GM18526 (cell line): ENCODE data around the gene THAP12.

Experiments used
- POLR2A ChIP-seq: IDR thresholded peaks from 3 replicates; pipeline ENCODE4 v1.6.1; 2011; ENCODE audit not compliant: insufficient read length; ENCODE audit errors: extremely low read depth

The THAP12 gene

DNA sequence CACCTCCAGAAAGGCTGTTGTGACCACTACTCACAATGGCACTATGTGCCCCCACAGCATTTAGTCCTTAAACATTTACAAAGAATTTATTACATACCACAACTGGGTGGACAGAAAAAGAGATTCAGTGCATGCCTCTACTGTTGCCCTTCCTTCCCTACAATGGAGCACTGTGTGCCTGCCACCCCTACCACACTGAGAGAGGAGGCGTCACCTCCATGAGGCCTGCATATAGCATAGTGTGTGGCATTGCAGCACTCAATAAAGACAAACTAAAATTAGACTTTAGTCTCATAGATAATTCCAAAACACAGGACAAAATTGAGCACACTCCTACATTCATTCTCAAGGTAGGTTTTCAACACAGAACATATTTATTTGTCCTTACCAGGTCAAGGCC is 25.8 kb downstream of the THAP12 start:
- TF ChIP-seq POLR2A, result no peak

DNA sequence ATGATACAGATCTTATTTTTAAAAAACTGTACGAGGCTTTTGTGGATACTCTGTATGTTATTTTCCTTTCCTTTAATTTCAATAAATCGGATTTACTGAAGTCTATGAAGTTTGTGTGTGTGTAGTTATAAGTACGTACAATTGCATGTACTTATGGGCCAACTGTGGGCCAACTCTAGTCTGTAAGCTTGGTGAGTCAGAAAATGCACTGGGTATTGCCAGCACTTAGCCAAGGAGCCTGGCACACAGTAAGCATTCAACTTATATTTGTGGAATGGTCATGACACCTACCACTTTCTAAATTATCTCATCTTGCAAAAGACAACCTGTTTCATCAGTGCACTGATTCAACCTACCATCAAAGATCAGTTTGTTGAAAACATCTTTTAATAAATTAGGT is 32.6 kb downstream of the THAP12 start:
- TF ChIP-seq POLR2A, result no peak

DNA sequence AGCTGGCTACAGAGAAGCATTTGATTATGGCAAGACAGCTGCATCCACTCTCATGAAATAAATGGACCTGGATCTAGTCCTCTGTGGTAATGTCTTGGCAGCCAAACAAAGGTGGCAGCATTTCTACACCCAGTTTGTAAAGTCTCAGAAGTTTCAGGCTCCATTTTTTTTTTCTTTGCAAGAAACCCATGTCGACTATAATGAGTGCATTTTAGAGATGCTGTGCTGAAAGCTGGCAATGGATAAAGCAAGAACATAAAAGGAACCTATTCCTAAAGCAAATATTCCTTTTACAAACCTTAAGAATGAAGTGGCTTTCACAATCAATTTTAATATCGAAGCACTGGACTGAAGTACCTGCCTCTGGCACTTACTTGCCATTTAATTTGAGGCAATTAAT is 33.5 kb downstream of the THAP12 start:
- no peak for TF ChIP-seq POLR2A

DNA sequence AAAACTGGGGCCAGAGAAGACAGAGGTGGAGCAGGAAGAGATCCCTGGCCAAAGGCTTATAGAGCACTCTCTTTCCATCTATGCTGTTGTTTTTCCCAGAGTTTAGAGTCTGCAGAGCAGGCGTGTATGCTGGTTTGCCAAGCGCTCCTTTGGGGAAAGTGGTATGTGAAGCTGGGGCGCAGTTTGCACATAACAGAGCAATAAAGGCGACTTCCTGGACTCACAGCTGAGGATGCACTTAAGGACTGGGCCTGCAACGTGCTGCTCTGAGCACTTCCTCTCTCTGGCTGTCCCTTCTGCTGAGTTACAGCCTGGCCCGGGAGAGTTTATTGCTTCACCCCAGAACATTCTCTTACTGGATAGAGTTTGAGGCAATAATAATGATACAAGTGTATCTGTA is 41.7 kb downstream of the THAP12 start:
- TF ChIP-seq POLR2A, result no peak

DNA sequence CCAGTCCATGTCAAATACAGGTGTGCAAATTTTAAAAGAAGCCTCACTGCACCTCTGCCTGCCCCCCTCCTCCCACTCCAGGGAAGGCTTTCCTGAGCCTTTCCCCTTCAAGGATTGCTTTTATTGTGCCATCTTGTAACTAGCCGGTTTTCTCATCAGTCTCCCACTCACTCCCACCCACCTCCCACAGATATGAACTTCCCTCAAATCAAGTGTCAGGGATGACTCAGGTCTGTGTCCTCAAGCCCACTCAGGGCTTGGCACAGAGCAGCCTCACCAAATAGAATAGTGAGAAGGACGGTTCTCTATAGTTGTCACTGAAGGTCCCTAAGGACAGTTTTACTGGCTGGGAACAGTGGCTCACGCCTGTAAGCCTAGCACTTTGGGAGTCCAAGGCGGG is 43.0 kb downstream of the THAP12 start:
- TF ChIP-seq POLR2A, result no peak

DNA sequence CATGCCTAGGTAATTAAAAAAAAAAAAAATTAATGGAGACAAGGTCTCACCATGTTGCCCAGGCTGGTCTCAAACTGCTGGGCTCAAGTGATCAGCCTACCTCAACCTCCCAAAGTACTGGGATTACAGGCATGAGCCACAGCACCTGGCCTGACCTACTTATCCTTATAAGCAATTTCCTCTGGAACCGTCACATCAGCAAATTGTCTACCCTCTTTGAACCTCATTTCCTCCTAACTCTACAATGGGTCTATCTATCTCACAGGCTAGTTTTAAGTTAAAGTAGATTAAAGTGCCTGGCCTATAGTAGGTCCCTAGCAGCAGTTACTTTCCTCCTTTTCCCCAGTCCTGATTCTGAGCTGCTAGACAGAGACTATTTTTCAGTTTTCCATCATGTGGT is 43.5 kb downstream of the THAP12 start:
- TF ChIP-seq POLR2A, result no peak

DNA sequence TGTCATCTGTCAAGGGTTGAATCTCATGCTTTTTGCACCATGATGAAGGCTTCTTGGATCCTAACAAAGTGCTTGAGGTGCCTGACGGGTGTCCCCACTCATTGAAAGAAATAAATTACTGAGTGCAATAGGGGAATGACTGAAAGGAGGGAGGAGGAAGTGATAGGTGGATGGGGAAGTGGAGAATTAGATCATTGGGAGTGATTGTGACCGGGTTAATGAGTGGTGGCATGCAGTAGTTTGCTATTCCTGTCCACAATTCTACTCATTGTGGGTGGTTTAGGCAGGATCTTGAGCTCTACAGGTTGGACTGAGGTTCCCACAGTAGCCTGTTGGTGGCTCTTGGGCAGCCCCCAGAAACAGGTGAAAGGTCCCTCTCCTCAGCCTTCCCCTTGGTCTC is 44.3 kb downstream of the THAP12 start:
- TF ChIP-seq POLR2A, result no peak

DNA sequence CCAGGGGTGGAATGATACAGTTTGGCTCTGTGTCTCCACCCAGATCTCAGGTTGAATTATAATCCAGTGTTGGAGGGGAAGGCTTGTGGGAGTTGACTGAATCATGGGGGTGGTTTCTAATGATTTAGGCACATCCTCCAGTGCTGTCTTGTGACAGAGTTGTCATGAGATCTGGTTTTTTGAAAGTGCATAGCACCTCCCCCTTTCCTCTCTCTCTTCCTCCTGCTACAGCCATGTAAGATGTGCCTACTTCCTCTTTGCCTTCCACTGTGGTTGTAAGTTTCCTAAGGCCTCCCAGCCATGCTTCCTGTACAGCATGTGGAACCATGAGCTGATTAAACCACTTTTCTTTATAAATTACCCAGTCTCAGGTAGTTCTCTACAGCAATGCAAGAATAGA is 45.1 kb downstream of the THAP12 start:
- TF ChIP-seq POLR2A, result no peak

DNA sequence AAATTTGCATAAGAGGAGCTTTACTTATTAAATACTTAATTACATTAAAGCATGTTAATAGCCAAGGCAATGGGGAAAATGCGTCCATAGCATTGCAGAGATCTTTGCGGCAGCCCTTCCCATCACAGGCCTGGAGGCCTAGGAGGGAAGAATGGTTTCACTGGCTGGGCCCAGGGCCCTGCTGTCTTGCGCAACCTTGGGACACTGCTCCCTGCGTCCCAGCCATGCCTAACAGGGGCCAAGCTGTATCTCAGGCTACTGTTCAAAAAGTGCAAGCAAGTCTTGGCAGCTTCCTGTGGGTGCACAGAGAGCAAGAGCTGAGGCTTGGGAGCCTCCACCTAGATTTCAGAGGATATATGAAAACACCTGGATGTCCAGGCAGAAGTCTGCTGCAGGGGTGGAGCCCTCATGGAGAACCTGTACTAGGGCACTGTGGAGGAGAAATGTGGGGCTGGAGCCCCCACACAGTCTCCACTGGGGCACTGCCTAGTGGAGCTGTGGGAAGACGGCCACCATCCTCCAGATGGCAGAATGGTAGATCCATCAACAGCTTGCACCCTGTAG is 46.0 kb downstream of the THAP12 start:
- no peak for TF ChIP-seq POLR2A

DNA sequence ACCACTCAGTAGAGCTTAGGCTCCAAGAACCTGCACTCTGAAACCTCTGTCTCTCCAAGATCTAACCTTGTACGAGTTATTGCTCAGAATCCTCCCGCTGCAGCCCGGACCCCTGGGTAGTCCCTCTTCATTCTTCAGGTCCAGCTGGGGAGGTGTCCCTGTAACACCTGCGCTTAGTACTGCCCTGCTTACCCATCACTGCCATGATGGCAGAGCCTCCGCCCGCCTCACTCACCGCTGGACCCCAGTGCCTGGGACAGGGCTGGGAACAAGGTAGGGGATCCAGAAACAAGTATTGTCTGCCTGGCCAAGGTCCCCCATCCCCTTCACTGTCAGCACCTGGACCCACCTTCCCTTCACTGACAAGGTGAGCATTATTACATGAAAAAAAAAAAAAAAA is 50.3 kb downstream of the THAP12 start:
- no peak for TF ChIP-seq POLR2A

DNA sequence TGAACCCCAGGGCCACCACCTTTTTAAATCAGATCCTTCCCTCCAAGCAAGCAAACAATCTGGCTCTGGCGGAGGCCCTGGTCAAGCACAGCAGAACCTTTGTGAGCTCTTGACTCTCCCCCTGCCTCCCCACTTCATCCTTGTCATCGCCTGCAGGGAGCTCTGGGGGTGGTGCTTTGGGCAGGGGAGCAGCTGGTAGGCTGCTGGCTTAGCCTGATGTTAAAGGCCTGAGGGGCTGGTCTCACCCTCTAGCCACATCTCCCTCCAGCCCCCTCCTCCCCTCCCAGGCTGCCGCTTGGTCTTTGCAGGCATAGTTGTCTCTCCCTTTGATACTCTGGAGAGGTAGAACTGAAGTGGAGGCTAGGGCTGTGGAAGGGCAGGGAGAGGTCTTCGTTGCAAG is 50.9 kb downstream of the THAP12 start:
- TF ChIP-seq POLR2A, result no peak

DNA sequence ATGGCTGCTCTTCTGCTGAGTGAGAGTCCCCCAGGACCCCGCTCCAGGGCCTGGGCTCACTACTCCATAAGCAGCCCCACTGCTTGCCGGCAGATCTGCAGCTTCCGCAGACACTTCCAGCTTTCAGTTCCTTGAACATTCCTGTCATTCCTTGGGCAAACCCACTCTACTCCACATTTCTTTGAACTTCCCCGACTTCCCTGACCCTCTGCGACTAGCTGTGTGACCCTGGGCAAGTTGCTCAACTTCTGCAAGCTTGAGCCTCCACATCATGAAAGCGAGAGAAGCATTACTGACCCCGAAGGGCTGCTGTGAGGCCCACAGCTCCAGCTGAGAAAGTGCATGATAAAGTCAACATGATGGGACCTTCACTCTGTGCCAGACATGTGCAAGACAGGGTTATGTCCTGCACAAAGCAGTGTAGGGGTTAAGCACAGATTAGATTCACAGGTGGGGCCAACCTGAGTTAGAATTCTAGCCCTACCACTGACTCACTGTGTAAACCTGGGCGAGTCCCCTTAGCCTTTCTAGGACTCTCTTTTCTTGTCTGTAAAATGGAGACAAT is 51.8 kb downstream of the THAP12 start:
- no peak for TF ChIP-seq POLR2A

DNA sequence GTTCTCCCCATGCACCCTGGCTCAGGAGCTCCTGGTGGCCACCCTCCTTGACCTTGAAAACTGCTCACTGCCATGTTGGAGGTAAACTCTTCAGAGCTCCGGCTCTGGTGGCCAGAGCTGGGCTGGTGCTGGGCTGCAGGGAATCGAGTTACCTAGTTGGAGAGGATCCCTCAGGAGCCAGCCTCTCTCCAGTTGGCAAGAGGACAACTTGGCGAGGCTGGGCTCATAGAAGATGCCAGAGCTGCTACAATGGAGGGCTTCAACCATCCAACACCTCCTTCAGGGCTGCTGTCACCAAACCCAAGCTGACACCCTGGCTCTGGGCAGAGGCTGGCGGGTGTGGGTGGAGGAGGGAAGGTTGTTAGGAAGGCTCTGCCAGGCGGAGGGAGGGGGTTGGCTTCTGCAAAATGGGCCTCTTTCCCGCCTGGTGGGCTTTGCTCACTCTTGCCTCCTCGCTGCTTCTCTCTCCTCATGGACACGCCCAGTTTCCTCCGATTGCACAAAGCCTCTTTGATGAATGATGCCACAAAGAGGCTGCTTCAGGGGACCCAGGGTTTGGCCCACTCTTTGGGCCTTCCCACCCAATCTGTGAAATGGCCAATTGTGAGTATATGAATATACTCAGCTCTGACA is 53.1 kb downstream of the THAP12 start:
- TF ChIP-seq POLR2A, result no peak

DNA sequence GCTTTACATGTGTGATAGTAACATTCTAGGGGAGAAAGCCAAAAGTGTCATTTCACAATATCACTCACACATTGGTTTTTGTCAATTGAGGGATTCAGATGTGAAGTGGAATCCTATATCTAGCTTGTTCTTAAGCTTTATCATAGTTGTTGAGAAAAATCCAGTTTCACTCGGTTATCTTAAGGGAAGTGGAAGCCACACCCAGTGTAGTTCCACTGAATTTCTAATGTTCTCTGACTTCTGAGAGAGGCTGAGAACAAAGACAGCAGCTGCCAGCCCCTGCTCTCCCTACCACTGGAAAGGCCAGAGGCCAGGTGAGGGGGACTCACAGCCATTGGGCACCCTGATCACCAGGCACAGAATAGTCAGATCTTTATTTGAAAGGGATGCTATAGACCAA is 53.7 kb downstream of the THAP12 start:
- no peak for TF ChIP-seq POLR2A

DNA sequence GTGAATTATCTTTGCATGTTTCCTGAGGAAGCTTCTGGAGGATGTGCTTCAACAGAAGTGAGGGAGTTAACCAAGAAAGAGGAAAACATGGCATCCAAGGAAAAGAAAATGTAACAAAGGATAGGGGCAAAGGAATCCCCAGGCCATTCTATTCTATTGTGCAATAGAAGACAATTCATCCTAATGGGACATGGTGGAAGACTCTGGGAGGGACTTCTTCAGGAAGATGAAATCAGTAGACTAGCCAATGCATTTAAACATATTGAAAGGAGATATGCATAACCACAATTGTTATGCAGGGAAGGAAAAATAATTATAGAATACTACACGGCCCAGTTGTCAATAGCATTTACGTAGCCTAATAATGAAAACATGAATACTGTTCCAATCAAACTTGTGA is 55.7 kb downstream of the THAP12 start:
- TF ChIP-seq POLR2A, result no peak

DNA sequence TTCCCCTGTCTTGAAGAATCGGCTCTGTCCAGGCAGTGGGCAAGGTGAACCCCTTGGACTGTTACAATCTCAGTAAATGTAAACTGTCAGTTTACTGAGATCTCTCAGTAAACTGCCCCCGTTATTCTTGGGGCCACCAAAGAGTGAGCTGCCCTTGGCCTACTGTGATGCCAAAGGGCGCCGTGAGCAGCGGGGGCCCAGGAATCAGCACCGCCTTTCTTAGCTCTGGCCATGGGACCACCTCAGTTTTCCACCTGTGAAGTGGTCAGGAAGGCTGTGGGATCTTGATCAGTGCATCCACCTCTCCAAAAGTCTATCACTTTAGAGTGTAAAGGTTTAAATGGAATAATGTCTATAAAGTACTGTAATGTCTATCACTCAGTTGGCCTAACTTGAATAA is 57.1 kb downstream of the THAP12 start:
- TF ChIP-seq POLR2A, result no peak

DNA sequence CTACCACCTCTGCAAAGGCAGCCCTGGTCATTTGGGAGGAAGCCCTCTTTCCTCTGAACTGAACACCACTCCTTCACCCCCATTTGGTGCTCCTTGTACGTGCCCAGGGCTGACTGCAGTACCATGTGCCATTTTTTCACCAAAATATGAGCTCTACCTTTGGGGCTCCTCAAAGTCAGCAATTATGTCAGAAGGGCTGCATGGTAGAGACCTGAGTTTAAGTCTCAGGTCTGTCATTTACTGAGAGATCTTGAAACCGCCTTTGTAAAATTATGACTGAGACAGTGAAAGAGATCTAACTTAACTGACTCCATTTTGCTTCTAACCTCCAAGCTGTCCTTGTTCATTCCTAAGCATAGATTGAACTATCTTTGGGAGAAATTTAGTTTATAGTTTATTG is 58.0 kb downstream of the THAP12 start:
- TF ChIP-seq POLR2A, result no peak
